Liver (tissue), 9 donors: ENCODE data around the gene GUCY1A2. TPM values are rescaled to one million over a fixed set of nuclear protein-coding genes. Genes with fewer than 3 reads are reported as not detected.

Experiments
- DNase-seq: peaks from one replicate; pipeline ENCODE4 v3.0.0-alpha.2; 2017; ENCODE audit warnings: low spot score
- H3K27ac ChIP-seq, 2 donors: one replicate each; pipeline ENCODE4 v1.7.0; 2013; ENCODE audit warnings: inconsistent platforms in 2 of 2, low read length in 2 of 2, control low read depth in 1 of 2, low read depth in 1 of 2, mild to moderate bottlenecking in 1 of 2
- H3K27me3 ChIP-seq, 4 donors: one replicate each; pipeline versions ENCODE4 v1.6.1 to v1.7.0; 2013; ENCODE audit warnings: low read length in 3 of 4, inconsistent platforms in 1 of 4, mild to moderate bottlenecking in 1 of 4, moderate library complexity in 1 of 4; ENCODE audit not compliant: control insufficient read depth in 4 of 4, insufficient read depth in 4 of 4
- H3K36me3 ChIP-seq, 4 donors: one replicate each; pipeline versions ENCODE4 v1.6.1 to v1.7.0; 2013; ENCODE audit warnings: low read length in 3 of 4, mild to moderate bottlenecking in 3 of 4, low read depth in 1 of 4, moderate library complexity in 1 of 4; ENCODE audit not compliant: control insufficient read depth in 4 of 4, insufficient read depth in 3 of 4
- H3K4me1 ChIP-seq, 4 donors: one replicate each; pipeline versions ENCODE4 v1.6.1 to v1.7.0; 2013; ENCODE audit warnings: low read length in 3 of 4, mild to moderate bottlenecking in 3 of 4, moderate library complexity in 1 of 4; ENCODE audit not compliant: control insufficient read depth in 4 of 4, insufficient read depth in 4 of 4
- H3K4me3 ChIP-seq, 3 donors: one replicate each; pipeline versions ENCODE4 v1.6.1 to v1.7.0; 2013; ENCODE audit warnings: low read length in 3 of 3, control low read depth in 1 of 3, low read depth in 1 of 3, mild to moderate bottlenecking in 1 of 3
- H3K9ac ChIP-seq, 2 donors: one replicate each; pipeline ENCODE4 v1.7.0; 2013; ENCODE audit warnings: low read length in 2 of 2, mild to moderate bottlenecking in 2 of 2, moderate library complexity in 2 of 2, control low read depth in 1 of 2, low read depth in 1 of 2
- H3K9me3 ChIP-seq, 4 donors: one replicate each; pipeline versions ENCODE4 v1.6.1 to v1.7.0; 2013; ENCODE audit warnings: low read length in 3 of 4; ENCODE audit not compliant: control insufficient read depth in 4 of 4
- EGR1 ChIP-seq, 2 donors: IDR thresholded peaks; 2 replicates each; pipeline ENCODE4 v1.6.1; 2016 to 2018; ENCODE audit warnings: antibody characterized with exemption in 2 of 2, low read depth in 2 of 2
- FOXA1 ChIP-seq: IDR thresholded peaks from 2 replicates; pipeline ENCODE4 v1.6.1; 2016; ENCODE audit warnings: antibody characterized with exemption
- HNF4A ChIP-seq, 2 donors: conservative IDR thresholded peaks; 2 replicates each; pipeline ENCODE4 v1.6.1; 2016; ENCODE audit warnings: antibody characterized with exemption in 2 of 2, mild to moderate bottlenecking in 2 of 2
- HNF4G ChIP-seq: IDR thresholded peaks from 2 replicates; pipeline ENCODE4 v1.6.1; 2016; ENCODE audit warnings: antibody characterized with exemption
- JUND ChIP-seq, 2 donors: IDR thresholded peaks; 2 replicates each; pipeline ENCODE4 v1.6.1; 2016; ENCODE audit warnings: antibody characterized with exemption in 2 of 2
- NR2F2 ChIP-seq: IDR thresholded peaks from 2 replicates; pipeline ENCODE4 v1.6.1; 2016; ENCODE audit warnings: antibody characterized with exemption
- RAD21 ChIP-seq, 2 donors: IDR thresholded peaks; 2 replicates each; pipeline ENCODE4 v1.6.1; 2016; ENCODE audit warnings: antibody characterized with exemption in 2 of 2, mild to moderate bottlenecking in 2 of 2
- RXRA ChIP-seq, 2 donors: IDR thresholded peaks; 2 replicates each; pipeline ENCODE4 v1.6.1; 2017 to 2018; ENCODE audit warnings: antibody characterized with exemption in 2 of 2, mild to moderate bottlenecking in 1 of 2
- SP1 ChIP-seq: IDR thresholded peaks from 2 replicates; pipeline ENCODE4 v1.6.1; 2018; ENCODE audit warnings: antibody characterized with exemption, mild to moderate bottlenecking
- TAF1 ChIP-seq: conservative IDR thresholded peaks from 2 replicates; pipeline ENCODE4 v1.6.1; 2016; ENCODE audit warnings: antibody characterized with exemption, mild to moderate bottlenecking
- YY1 ChIP-seq: IDR thresholded peaks from 2 replicates; pipeline ENCODE4 v1.6.1; 2016; ENCODE audit warnings: antibody characterized with exemption, mild to moderate bottlenecking
- WGBS: extraction: QIAGEN DNeasy Blood & Tissue Kit; methylation state at CpG from one replicate; pipeline ENCODE4 v1.1.7; 2013; 5-methylcytosine and 5-hydroxymethylcytosine counted together
- polyA plus RNA-seq, 2 donors: library from polyadenylated mRNA; stranded (reverse) in 1 of 2; unstranded in 1 of 2; fragments of 200-250 nt in 1 of 2; fragments of >200 nt in 1 of 2; fragmentation: Nextera tagmentation in 1 of 2; extraction: Ambion mirVana in 1 of 2; gene quantifications; one replicate each; pipeline versions ENCODE4 v1.2.1 to v1.2.3, GENCODE V29; 2013 to 2015
- total RNA-seq, 2 donors: library from RNA; depleted of rRNA; stranded (reverse); fragments of >200 nt; gene quantifications; one replicate each; pipeline ENCODE4 v1.2.3, GENCODE V29; 2014
- TF ChIP-seq, protein P1 (sequence below): IDR thresholded peaks from 2 replicates; pipeline ENCODE4 v1.6.1; 2016; ENCODE audit warnings: antibody characterized with exemption, mild to moderate bottlenecking
- TF ChIP-seq, protein P2 (sequence below): IDR thresholded peaks from 2 replicates; pipeline ENCODE4 v1.6.1; 2016; ENCODE audit warnings: antibody characterized with exemption
- TF ChIP-seq, protein P3 (sequence below): fragments of 150-350 bp; IDR thresholded peaks from 2 replicates; pipeline ENCODE4 v1.5.1; 2017; ENCODE audit warnings: improper control_type of control experiment, low read depth, low read length; ENCODE audit not compliant: missing input control
- TF ChIP-seq, protein P4 (sequence below): IDR thresholded peaks from 2 replicates; pipeline ENCODE4 v1.6.1; 2016; ENCODE audit warnings: antibody characterized with exemption
- TF ChIP-seq, protein P5 (sequence below): IDR thresholded peaks from 2 replicates; pipeline ENCODE4 v1.6.1; 2016; ENCODE audit warnings: antibody characterized with exemption
- donor health status: healthy.
- donor health status: healthy.
- donor health status: healthy.
- donor health status: healthy.
- donor health status: healthy.

GUCY1A2 gene
- total and polyA plus RNA-seq, 4 donors: 0.55 to 4.4 (median 1.7) TPM

DNA sequence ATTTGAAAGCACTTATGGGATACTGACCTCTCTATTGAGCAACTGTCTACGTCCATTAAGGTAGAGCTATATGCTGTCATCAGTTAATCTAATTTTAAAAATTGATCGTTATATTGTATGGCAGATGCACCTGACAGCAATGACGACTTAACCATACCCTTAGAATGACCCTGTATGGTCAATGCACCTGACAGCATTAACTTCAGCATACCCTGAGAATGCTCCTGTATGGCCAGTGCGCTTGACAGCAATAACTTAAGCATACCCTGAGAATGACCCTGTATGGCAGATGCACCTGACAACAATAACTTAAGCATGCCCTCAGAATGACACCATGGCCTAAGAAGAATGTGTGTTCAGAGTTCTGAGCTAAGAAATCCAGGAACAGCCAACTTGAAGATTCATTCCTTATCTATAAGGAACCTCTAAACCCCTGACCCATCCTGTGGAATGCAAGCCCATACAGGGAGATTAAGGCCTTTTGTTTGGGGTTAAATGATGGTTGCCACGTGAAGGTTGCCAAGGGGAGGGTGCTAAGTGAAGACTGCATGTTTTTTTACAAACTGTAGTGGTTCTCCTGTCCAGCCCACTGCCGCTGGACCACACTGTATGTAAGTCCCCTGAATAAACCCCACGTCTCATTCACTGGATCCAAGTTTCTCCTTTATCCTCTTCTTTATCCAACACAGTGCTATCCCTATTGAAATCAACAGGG lies 138.3 kb downstream of the GUCY1A2 start:
- no peak for TF ChIP-seq RXRA (IDR thresholded peaks at IDR 0.05)
- TF ChIP-seq RAD21 (IDR thresholded peaks at IDR 0.05): no peak
- TF ChIP-seq NR2F2: no peak
- TF ChIP-seq, protein P1, sequence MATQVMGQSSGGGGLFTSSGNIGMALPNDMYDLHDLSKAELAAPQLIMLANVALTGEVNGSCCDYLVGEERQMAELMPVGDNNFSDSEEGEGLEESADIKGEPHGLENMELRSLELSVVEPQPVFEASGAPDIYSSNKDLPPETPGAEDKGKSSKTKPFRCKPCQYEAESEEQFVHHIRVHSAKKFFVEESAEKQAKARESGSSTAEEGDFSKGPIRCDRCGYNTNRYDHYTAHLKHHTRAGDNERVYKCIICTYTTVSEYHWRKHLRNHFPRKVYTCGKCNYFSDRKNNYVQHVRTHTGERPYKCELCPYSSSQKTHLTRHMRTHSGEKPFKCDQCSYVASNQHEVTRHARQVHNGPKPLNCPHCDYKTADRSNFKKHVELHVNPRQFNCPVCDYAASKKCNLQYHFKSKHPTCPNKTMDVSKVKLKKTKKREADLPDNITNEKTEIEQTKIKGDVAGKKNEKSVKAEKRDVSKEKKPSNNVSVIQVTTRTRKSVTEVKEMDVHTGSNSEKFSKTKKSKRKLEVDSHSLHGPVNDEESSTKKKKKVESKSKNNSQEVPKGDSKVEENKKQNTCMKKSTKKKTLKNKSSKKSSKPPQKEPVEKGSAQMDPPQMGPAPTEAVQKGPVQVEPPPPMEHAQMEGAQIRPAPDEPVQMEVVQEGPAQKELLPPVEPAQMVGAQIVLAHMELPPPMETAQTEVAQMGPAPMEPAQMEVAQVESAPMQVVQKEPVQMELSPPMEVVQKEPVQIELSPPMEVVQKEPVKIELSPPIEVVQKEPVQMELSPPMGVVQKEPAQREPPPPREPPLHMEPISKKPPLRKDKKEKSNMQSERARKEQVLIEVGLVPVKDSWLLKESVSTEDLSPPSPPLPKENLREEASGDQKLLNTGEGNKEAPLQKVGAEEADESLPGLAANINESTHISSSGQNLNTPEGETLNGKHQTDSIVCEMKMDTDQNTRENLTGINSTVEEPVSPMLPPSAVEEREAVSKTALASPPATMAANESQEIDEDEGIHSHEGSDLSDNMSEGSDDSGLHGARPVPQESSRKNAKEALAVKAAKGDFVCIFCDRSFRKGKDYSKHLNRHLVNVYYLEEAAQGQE: no peak
- TF ChIP-seq EGR1 (IDR thresholded peaks at IDR 0.05; ENCODE audit: low read depth in 2 of 2): no peak
- no peak for TF ChIP-seq JUND (IDR thresholded peaks at IDR 0.05)
- TF ChIP-seq, protein P2, sequence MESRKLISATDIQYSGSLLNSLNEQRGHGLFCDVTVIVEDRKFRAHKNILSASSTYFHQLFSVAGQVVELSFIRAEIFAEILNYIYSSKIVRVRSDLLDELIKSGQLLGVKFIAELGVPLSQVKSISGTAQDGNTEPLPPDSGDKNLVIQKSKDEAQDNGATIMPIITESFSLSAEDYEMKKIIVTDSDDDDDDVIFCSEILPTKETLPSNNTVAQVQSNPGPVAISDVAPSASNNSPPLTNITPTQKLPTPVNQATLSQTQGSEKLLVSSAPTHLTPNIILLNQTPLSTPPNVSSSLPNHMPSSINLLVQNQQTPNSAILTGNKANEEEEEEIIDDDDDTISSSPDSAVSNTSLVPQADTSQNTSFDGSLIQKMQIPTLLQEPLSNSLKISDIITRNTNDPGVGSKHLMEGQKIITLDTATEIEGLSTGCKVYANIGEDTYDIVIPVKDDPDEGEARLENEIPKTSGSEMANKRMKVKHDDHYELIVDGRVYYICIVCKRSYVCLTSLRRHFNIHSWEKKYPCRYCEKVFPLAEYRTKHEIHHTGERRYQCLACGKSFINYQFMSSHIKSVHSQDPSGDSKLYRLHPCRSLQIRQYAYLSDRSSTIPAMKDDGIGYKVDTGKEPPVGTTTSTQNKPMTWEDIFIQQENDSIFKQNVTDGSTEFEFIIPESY: no peak
- no peak for TF ChIP-seq HNF4A (conservative IDR thresholded peaks at IDR 0.05)
- Histone ChIP-seq H3K27ac (no peak overlapping the region), H3K4me3 (no peak overlapping the region), H3K9me3 (no peaks in the 10 kb centered on the region), H3K27me3 (no peaks in the 10 kb centered on the region), H3K36me3 (no peaks in the 10 kb centered on the region), H3K4me1 (no peaks in the 10 kb centered on the region), H3K9ac (no peak overlapping the region)
- DNase-seq: no peak
- 62% methylated on average over 7 of the region's 7 CpGs for WGBS

DNA sequence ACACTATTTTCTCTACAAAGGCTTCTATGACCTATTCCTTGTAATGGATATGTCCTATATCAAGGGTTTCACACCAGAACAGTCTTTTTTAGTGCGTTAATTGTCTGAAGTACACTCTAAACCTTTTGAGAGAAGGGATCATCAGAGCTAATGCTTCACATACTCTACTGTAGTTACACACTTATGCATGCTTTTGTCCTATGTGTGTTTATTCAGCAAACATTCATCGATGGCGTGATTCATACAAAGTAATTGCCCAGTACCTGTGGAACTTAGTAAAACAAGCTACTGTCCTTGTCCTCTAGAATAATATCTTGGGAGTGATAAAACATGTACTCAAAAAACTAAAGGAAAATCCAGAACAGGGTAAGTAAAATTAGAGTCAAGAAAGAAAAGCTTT lies 139.2 kb downstream of the GUCY1A2 start:
- DNase-seq: no peak
- Histone ChIP-seq H3K4me1 (no peaks in the 10 kb centered on the region), H3K9me3 (no peaks in the 10 kb centered on the region), H3K27ac (no peak overlapping the region), H3K4me3 (no peak overlapping the region), H3K36me3 (no peaks in the 10 kb centered on the region), H3K27me3 (no peaks in the 10 kb centered on the region), H3K9ac (no peak overlapping the region)
- 85% methylated on average over 3 of the region's 3 CpGs for WGBS
- TF ChIP-seq, protein P3, sequence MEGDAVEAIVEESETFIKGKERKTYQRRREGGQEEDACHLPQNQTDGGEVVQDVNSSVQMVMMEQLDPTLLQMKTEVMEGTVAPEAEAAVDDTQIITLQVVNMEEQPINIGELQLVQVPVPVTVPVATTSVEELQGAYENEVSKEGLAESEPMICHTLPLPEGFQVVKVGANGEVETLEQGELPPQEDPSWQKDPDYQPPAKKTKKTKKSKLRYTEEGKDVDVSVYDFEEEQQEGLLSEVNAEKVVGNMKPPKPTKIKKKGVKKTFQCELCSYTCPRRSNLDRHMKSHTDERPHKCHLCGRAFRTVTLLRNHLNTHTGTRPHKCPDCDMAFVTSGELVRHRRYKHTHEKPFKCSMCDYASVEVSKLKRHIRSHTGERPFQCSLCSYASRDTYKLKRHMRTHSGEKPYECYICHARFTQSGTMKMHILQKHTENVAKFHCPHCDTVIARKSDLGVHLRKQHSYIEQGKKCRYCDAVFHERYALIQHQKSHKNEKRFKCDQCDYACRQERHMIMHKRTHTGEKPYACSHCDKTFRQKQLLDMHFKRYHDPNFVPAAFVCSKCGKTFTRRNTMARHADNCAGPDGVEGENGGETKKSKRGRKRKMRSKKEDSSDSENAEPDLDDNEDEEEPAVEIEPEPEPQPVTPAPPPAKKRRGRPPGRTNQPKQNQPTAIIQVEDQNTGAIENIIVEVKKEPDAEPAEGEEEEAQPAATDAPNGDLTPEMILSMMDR: no peak
- no peak for TF ChIP-seq EGR1 (IDR thresholded peaks at IDR 0.05; ENCODE audit: low read depth in 2 of 2)
- no peak for TF ChIP-seq NR2F2
- TF ChIP-seq HNF4G: no peak
- TF ChIP-seq, protein P4, sequence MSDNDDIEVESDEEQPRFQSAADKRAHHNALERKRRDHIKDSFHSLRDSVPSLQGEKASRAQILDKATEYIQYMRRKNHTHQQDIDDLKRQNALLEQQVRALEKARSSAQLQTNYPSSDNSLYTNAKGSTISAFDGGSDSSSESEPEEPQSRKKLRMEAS: no peak
- no peak for TF ChIP-seq TAF1
- TF ChIP-seq YY1: no peak
- no peak for TF ChIP-seq SP1
- TF ChIP-seq, protein P5, sequence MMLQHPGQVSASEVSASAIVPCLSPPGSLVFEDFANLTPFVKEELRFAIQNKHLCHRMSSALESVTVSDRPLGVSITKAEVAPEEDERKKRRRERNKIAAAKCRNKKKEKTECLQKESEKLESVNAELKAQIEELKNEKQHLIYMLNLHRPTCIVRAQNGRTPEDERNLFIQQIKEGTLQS: no peak
- no peak for TF ChIP-seq FOXA1
- no peak for TF ChIP-seq RXRA (IDR thresholded peaks at IDR 0.05)
- TF ChIP-seq, protein P1: no peak
- TF ChIP-seq, protein P2: no peak
- no peak for TF ChIP-seq RAD21 (IDR thresholded peaks at IDR 0.05)
